NCI-H2081 treated with DMSO at 0.1 percent for 48 hours (cell line): ENCODE data around the gene SCAMP2.

Source experiments
- DNase-seq: peaks from one replicate; lab custom pipeline; 2025; lab: John Stamatoyannopoulos, UW

SCAMP2 gene

GRCh38 chr15:74838137-74838516, 35.0 kb downstream of the SCAMP2 start:
- DNase-seq: no peak

- DNase-seq: no peak
These were observed 35.6 kb downstream of the SCAMP2 start for GRCh38 chr15:74837482-74838136.

GRCh38 chr15:74836846-74837245, 36.3 kb downstream of the SCAMP2 start:
- no peak for DNase-seq

GRCh38 chr15:74835312-74835823, 37.8 kb downstream of the SCAMP2 start:
- no peak for DNase-seq

GRCh38 chr15:74833376-74834107, 39.6 kb downstream of the SCAMP2 start:
- no peak for DNase-seq

- no peak for DNase-seq
These were observed 40.3 kb downstream of the SCAMP2 start for GRCh38 chr15:74832826-74833225.

GRCh38 chr15:74831813-74832495, 41.2 kb downstream of the SCAMP2 start:
- no peak for DNase-seq

- no peak for DNase-seq
These were observed 42.3 kb downstream of the SCAMP2 start for GRCh38 chr15:74830868-74831267.

GRCh38 chr15:74829991-74830390, 43.2 kb downstream of the SCAMP2 start:
- no peak for DNase-seq

GRCh38 chr15:74829486-74829885, 43.7 kb downstream of the SCAMP2 start:
- no peak for DNase-seq

GRCh38 chr15:74828835-74829234, 44.3 kb downstream of the SCAMP2 start:
- DNase-seq: no peak

GRCh38 chr15:74827614-74828013, 45.6 kb downstream of the SCAMP2 start:
- no peak for DNase-seq

GRCh38 chr15:74826921-74827320, 46.2 kb downstream of the SCAMP2 start:
- DNase-seq: no peak

GRCh38 chr15:74826364-74826819, 46.8 kb downstream of the SCAMP2 start, which contains the start of gene CPLX3:
Gene CPLX3 (plus strand): TSS chr15:74826627. CDS start chr15:74826704, 77 bp downstream.
- no peak for DNase-seq

GRCh38 chr15:74825866-74826265, 47.3 kb downstream of the SCAMP2 start:
- DNase-seq: no peak

GRCh38 chr15:74824976-74825375, 48.2 kb downstream of the SCAMP2 start:
- DNase-seq: no peak

GRCh38 chr15:74823324-74823723, 49.8 kb downstream of the SCAMP2 start:
- DNase-seq: no peak

- no peak for DNase-seq
These were observed 50.9 kb downstream of the SCAMP2 start for GRCh38 chr15:74822233-74822632.

- DNase-seq: no peak
These were observed 51.4 kb downstream of the SCAMP2 start for GRCh38 chr15:74821790-74822158.

GRCh38 chr15:74821091-74821789, 51.9 kb downstream of the SCAMP2 start:
- no peak for DNase-seq

GRCh38 chr15:74820056-74820455, 53.1 kb downstream of the SCAMP2 start:
- DNase-seq: no peak

GRCh38 chr15:74817370-74817737, 55.8 kb downstream of the SCAMP2 start:
- peak; percentile 50 for DNase-seq
